PC-3 (cell line): ENCODE data around the gene PER2. TPM values are rescaled to one million over a fixed set of nuclear protein-coding genes. Genes with fewer than 3 reads are reported as not detected.

ENCODE experiments used
- ATAC-seq: fragments of 200-7000 bp; cut with Tn5 transposase; 2 replicates; pipeline ENCODE4 v1.9.1; 2020; ENCODE audit warnings: mild to moderate bottlenecking, moderate library complexity
- BruUV-seq: library from RNA; stranded (reverse); fragments of 400-500 nt; replicated peaks from 2 replicates; lab custom pipeline; 2021; lab: Mats Ljungman, UMichigan
- CTCF ChIA-PET: fragments of 300-600 bp; sonication (Branson Sonifier 250); formaldehyde crosslinking; loops from one replicate; lab custom pipeline; 2022; ENCODE audit warnings: antibody characterized with exemption; lab: Charles Lee
- POLR2A ChIA-PET: fragments of 300-600 bp; sonication (Branson Sonifier 250); formaldehyde crosslinking; loops from one replicate; lab custom pipeline; 2022; ENCODE audit warnings: antibody characterized with exemption; ENCODE audit not compliant: unreplicated experiment; lab: Charles Lee
- DNase-seq: peaks from one replicate; pipeline ENCODE4 v3.0.0-alpha.2; 2015
- H2AFZ ChIP-seq: fragments of 300-600 bp; sonication (generic); 2 replicates; pipeline ENCODE4 v1.6.0; 2016; ENCODE audit warnings: antibody characterized with exemption, low read length
- H3F3A ChIP-seq: fragments of 300-600 bp; sonication (generic); one replicate; pipeline ENCODE4 v1.6.0; 2017; ENCODE audit warnings: antibody characterized with exemption, low read length, control low read depth, mild to moderate bottlenecking; ENCODE audit not compliant: unreplicated experiment
- H3K27ac ChIP-seq: fragments of 300-600 bp; sonication (generic); 2 replicates; pipeline ENCODE4 v1.5.1; 2016; ENCODE audit warnings: mild to moderate bottlenecking, low read length
- H3K27me3 ChIP-seq: fragments of 300-600 bp; sonication (generic); 2 replicates; pipeline ENCODE4 v1.6.1; 2016; ENCODE audit warnings: low read length, mixed read lengths
- H3K36me3 ChIP-seq: fragments of 300-600 bp; sonication (generic); 2 replicates; pipeline ENCODE4 v1.6.1; 2016; ENCODE audit warnings: low read depth, mixed run types, low read length, mixed read lengths
- H3K4me1 ChIP-seq: fragments of 300-600 bp; sonication (generic); 2 replicates; pipeline ENCODE4 v1.5.1; 2016; ENCODE audit warnings: low read length; ENCODE audit not compliant: insufficient read depth
- H3K4me2 ChIP-seq: fragments of 300-600 bp; sonication (generic); 2 replicates; pipeline ENCODE4 v1.6.0; 2016; ENCODE audit warnings: low read length
- H3K4me3 ChIP-seq: fragments of 300-600 bp; sonication (generic); 2 replicates; pipeline ENCODE4 v1.5.1; 2016; ENCODE audit warnings: mild to moderate bottlenecking, low read length, mixed read lengths
- H3K79me2 ChIP-seq: fragments of 300-600 bp; sonication (generic); 2 replicates; pipeline ENCODE4 v1.6.1; 2017; ENCODE audit warnings: low read length, mixed read lengths
- H3K9ac ChIP-seq: fragments of 300-600 bp; sonication (generic); 2 replicates; pipeline ENCODE4 v1.6.0; 2016; ENCODE audit warnings: mild to moderate bottlenecking, low read length
- H3K9me2 ChIP-seq: fragments of 300-600 bp; sonication (generic); replicated peaks from 2 replicates; pipeline ENCODE4 v1.6.1; 2016; ENCODE audit warnings: mixed run types, low read length, mixed read lengths
- H3K9me3 ChIP-seq: fragments of 300-600 bp; sonication (generic); 2 replicates; pipeline ENCODE4 v1.6.1; 2016; ENCODE audit warnings: low read length, mixed read lengths
- H4K20me1 ChIP-seq: fragments of 300-600 bp; sonication (generic); 2 replicates; pipeline ENCODE4 v1.6.1; 2016; ENCODE audit warnings: low read length, mixed read lengths
- CTCF ChIP-seq: fragments of 300-600 bp; sonication (generic); conservative IDR thresholded peaks from 2 replicates; pipeline ENCODE4 v1.5.1; 2017; ENCODE audit warnings: antibody characterized with exemption, low read depth, mild to moderate bottlenecking, low read length
- EZH2 ChIP-seq: fragments of 300-600 bp; sonication (generic); IDR thresholded peaks from one replicate; pipeline ENCODE4 v1.6.1; 2017; ENCODE audit warnings: antibody characterized with exemption, mild to moderate bottlenecking, low read length; ENCODE audit not compliant: unreplicated experiment
- EZH2phosphoT487 ChIP-seq: fragments of 300-600 bp; sonication (generic); IDR thresholded peaks from 2 replicates; pipeline ENCODE4 v1.6.1; 2018; ENCODE audit warnings: mild to moderate bottlenecking, antibody characterized with exemption, low read length, borderline replicate concordance
- intact Hi-C: fragments of 100-400 bp; cut with micrococcal nuclease; formaldehyde crosslinking; loops from 2 replicates; pipeline ENCODE4 v1.9.0; 2023
- total RNA-seq: library from RNA; depleted of rRNA; stranded (reverse); fragments of >200 nt; gene quantifications from 2 replicates; pipeline ENCODE4 v1.2.3, GENCODE V29; 2014

Gene PER2
- total RNA-seq, 1 experiment from 2014 or later: 8.6 TPM

- DNase-seq: peak; percentile 91
- Histone ChIP-seq H3F3A (no peaks in the 10 kb centered on the region), H3K4me3 (no peak overlapping the region), H3K9ac (no peak overlapping the region), H3K9me2 (no peaks in the 10 kb centered on the region), H3K4me2 (no peak overlapping the region), H3K79me2 (no peaks in the 10 kb centered on the region), H2AFZ (no peak overlapping the region), H4K20me1 (no peaks in the 10 kb centered on the region), H3K27ac (no peak overlapping the region), H3K9me3 (no peaks in the 10 kb centered on the region), H3K4me1 (no peaks in the 10 kb centered on the region), H3K36me3 (peaks cover 9% of the 10 kb centered on the region), H3K27me3 (no peaks in the 10 kb centered on the region)
- peak; percentile 94 for ATAC-seq
- ChIA-PET CTCF (no interaction called here), POLR2A (no interaction called here)
- TF ChIP-seq CTCF (peak; percentile 96), EZH2phosphoT487 (no peak)
- BruUV-seq: no TSS peak
- intact Hi-C loops: loop anchor here (1.0 to 5.0 kb wide), 2 partner anchors 49 to 66 kb away; partner anchors contain the start of gene TRAF3IP1
These were observed 31.8 kb downstream of the PER2 start for GRCh38 chr2:238256594-238257104.

- H4K20me1 ChIP-seq: no peaks in the 10 kb centered on the region
- no peak overlapping the region for H3K27ac ChIP-seq
- H2AFZ ChIP-seq: no peak overlapping the region
- ATAC-seq (no peak), DNase-seq (no peak)
- H3K4me1 ChIP-seq: no peaks in the 10 kb centered on the region
- POLR2A ChIA-PET: interaction anchor here (0.6 kb wide), 1 partner anchor 314 kb away, joined by 4 read pairs; no protein-coding TSS in a partner anchor
- H3K79me2 ChIP-seq: no peaks in the 10 kb centered on the region
- no peak overlapping the region for H3K4me3 ChIP-seq
- H3K36me3 ChIP-seq: peaks cover 9% of the 10 kb centered on the region
- no peak for TF ChIP-seq EZH2phosphoT487
- no peak for TF ChIP-seq EZH2
- no peak for TF ChIP-seq CTCF
- no peaks in the 10 kb centered on the region for H3K9me3 ChIP-seq
- no peaks in the 10 kb centered on the region for H3K27me3 ChIP-seq
- no peak overlapping the region for H3K4me2 ChIP-seq
- no peak overlapping the region for H3K9ac ChIP-seq
- no peaks in the 10 kb centered on the region for H3K9me2 ChIP-seq
- BruUV-seq: no TSS peak
- intact Hi-C loops: loop anchor here (1.0 to 5.0 kb wide), 2 partner anchors 49 to 66 kb away; partner anchors contain the start of gene TRAF3IP1
- no peaks in the 10 kb centered on the region for H3F3A ChIP-seq
- CTCF ChIA-PET: no interaction called here
These were observed 32.3 kb downstream of the PER2 start for GRCh38 chr2:238256111-238256510.

- TF ChIP-seq EZH2: no peak
- no peak for TF ChIP-seq EZH2phosphoT487
- TF ChIP-seq CTCF: no peak
- no peak for DNase-seq
- ATAC-seq: no peak
- Histone ChIP-seq H2AFZ (no peak overlapping the region), H3K9ac (no peak overlapping the region), H3K4me3 (no peak overlapping the region), H3K36me3 (peaks cover 9% of the 10 kb centered on the region), H3K4me1 (no peaks in the 10 kb centered on the region), H4K20me1 (no peaks in the 10 kb centered on the region), H3F3A (no peaks in the 10 kb centered on the region), H3K79me2 (no peaks in the 10 kb centered on the region), H3K4me2 (no peak overlapping the region), H3K9me2 (no peaks in the 10 kb centered on the region), H3K27ac (no peak overlapping the region), H3K27me3 (no peaks in the 10 kb centered on the region), H3K9me3 (no peaks in the 10 kb centered on the region)
- ChIA-PET POLR2A (interaction anchor here (0.6 kb wide), 1 partner anchor 313 kb away, joined by 4 read pairs; no protein-coding TSS in a partner anchor), CTCF (no interaction called here)
- intact Hi-C loops: loop anchor here (1.0 to 5.0 kb wide), 2 partner anchors 50 to 67 kb away; partner anchors contain the start of gene TRAF3IP1
- no TSS peak for BruUV-seq
These were observed 32.8 kb downstream of the PER2 start for GRCh38 chr2:238255636-238256035.
